B cell (primary cell): Measurements from ENCODE around the gene LRFN4. TPM values are rescaled to one million over a fixed set of nuclear protein-coding genes. Genes with fewer than 3 reads are reported as not detected.

ENCODE experiments used
- ATAC-seq: fragments of 200-7000 bp; cut with Tn5 transposase; one replicate; pipeline ENCODE4 v1.10.0; 2021; ENCODE audit warnings: low read depth, mild to moderate bottlenecking, moderate number of reproducible peaks, moderate library complexity
- CTCF ChIA-PET: fragments of 350-600 bp; sonication (Branson Sonifier 250); formaldehyde crosslinking; loops from one replicate; lab custom pipeline; 2021; ENCODE audit warnings: antibody characterized with exemption, inconsistent platforms; lab: Charles Lee
- POLR2A ChIA-PET: fragments of 350-600 bp; sonication (Branson Sonifier 250); formaldehyde crosslinking; loops from one replicate; lab custom pipeline; 2021; ENCODE audit warnings: antibody characterized with exemption; lab: Charles Lee
- DNase-seq: peaks from one replicate; pipeline ENCODE4 v3.0.0; 2013
- H2AFZ ChIP-seq: 2 replicates; pipeline ENCODE4 v1.6.1; 2012; ENCODE audit warnings: mild to moderate bottlenecking, low read depth, low read length; ENCODE audit not compliant: insufficient read depth, poor library complexity, severe bottlenecking
- H3K27ac ChIP-seq, 2 donors: 1 replicate in 1 of 2; 2 replicates in 1 of 2; pipeline ENCODE4 v1.5.1; 2012 to 2013; ENCODE audit warnings: low read length in 2 of 2, mild to moderate bottlenecking in 2 of 2, moderate library complexity in 1 of 2
- H3K27me3 ChIP-seq, 4 experiments: fragments of 200-600 bp in 1 of 4; sonication (generic) in 1 of 4; replicated peaks in 1 of 4; 1 replicate in 2 of 4; 2 replicates in 2 of 4; pipeline versions ENCODE4 v1.6.1 to v1.7.0; 2013 to 2016; ENCODE audit warnings: low read length in 3 of 4, mild to moderate bottlenecking in 2 of 4, mixed read lengths in 1 of 4, moderate library complexity in 1 of 4; ENCODE audit not compliant: insufficient read depth in 4 of 4, control insufficient read depth in 3 of 4; ENCODE audit errors: control extremely low read depth in 1 of 4
- H3K36me3 ChIP-seq, 2 experiments: replicated peaks in 1 of 2; 1 replicate in 1 of 2; 2 replicates in 1 of 2; pipeline versions ENCODE4 v1.6.1 to v1.7.1; 2013; ENCODE audit warnings: low read length in 1 of 2; ENCODE audit not compliant: insufficient read depth in 2 of 2, control insufficient read depth in 1 of 2; ENCODE audit errors: control extremely low read depth in 1 of 2, extremely low read depth in 1 of 2
- H3K4me1 ChIP-seq, 2 donors: fragments of 200-600 bp in 1 of 2; sonication (generic) in 1 of 2; 1 replicate in 1 of 2; 2 replicates in 1 of 2; pipeline versions ENCODE4 v1.5.1 to v1.6.1; 2013 to 2017; ENCODE audit warnings: low read length in 2 of 2; ENCODE audit not compliant: control insufficient read depth in 2 of 2, insufficient read depth in 2 of 2
- H3K4me2 ChIP-seq: replicated peaks from 2 replicates; pipeline ENCODE3; 2012; ENCODE audit warnings: mild to moderate bottlenecking, low read depth, low read length; ENCODE audit not compliant: poor library complexity, severe bottlenecking
- H3K4me3 ChIP-seq, 5 experiments: fragments of 200-600 bp in 1 of 5; sonication (generic) in 1 of 5; 1 replicate in 3 of 5; 2 replicates in 2 of 5; pipeline versions ENCODE4 v1.5.1 to v1.7.0; 2011 to 2016; ENCODE audit warnings: low read length in 4 of 5, mild to moderate bottlenecking in 4 of 5, low read depth in 2 of 5, control low read depth in 1 of 5, moderate library complexity in 1 of 5; ENCODE audit not compliant: insufficient read depth in 1 of 5; ENCODE audit errors: control extremely low read depth in 1 of 5, extremely low read depth in 1 of 5
- H3K79me2 ChIP-seq: fragments of 200-600 bp; sonication (generic); one replicate; pipeline ENCODE4 v1.6.0; 2016; ENCODE audit warnings: low read length; ENCODE audit not compliant: control insufficient read depth, insufficient read depth
- H3K9ac ChIP-seq: fragments of 200-600 bp; sonication (generic); 2 replicates; pipeline ENCODE4 v1.6.1; 2017; ENCODE audit warnings: mild to moderate bottlenecking, low read length, moderate library complexity
- H3K9me3 ChIP-seq, 3 donors: one replicate each; pipeline versions ENCODE4 v1.6.1 to v1.7.1; 2013; ENCODE audit warnings: low read length in 2 of 3; ENCODE audit not compliant: control insufficient read depth in 2 of 3, insufficient read depth in 1 of 3; ENCODE audit errors: control extremely low read depth in 1 of 3
- H4K20me1 ChIP-seq: 2 replicates; pipeline ENCODE4 v1.6.0; 2012; ENCODE audit warnings: mild to moderate bottlenecking, low read length; ENCODE audit not compliant: insufficient read depth, control insufficient read depth, poor library complexity, severe bottlenecking
- H3K27ac Mint-ChIP-seq: one replicate; pipeline ENCODE4 v1.8.0; 2021; ENCODE audit warnings: mixed read lengths
- H3K27me3 Mint-ChIP-seq: one replicate; pipeline ENCODE4 v1.8.0; 2021; ENCODE audit warnings: mixed read lengths
- H3K4me1 Mint-ChIP-seq: one replicate; pipeline ENCODE4 v1.8.0; 2021; ENCODE audit warnings: mixed read lengths
- H3K4me3 Mint-ChIP-seq: one replicate; pipeline ENCODE4 v1.8.0; 2021; ENCODE audit warnings: mixed read lengths
- H3K9me3 Mint-ChIP-seq: one replicate; pipeline ENCODE4 v1.8.0; 2022; ENCODE audit warnings: mixed read lengths; ENCODE audit not compliant: insufficient read depth
- CTCF ChIP-seq: fragments of 200-600 bp; IDR thresholded peaks from one replicate; pipeline ENCODE4 v1.8.0; 2022; ENCODE audit warnings: antibody characterized with exemption, mild to moderate bottlenecking
- EZH2 ChIP-seq: IDR thresholded peaks from 2 replicates; pipeline ENCODE4 v1.6.1; 2012; ENCODE audit warnings: borderline replicate concordance, low read depth, mild to moderate bottlenecking, moderate library complexity, low read length; ENCODE audit not compliant: insufficient read depth, poor library complexity, severe bottlenecking
- WGBS: methylation state at CpG from one replicate; pipeline ENCODE4 v1.1.5; 2013; ENCODE audit warnings: missing lambda C conversion rate; ENCODE audit not compliant: insufficient coverage; 5-methylcytosine and 5-hydroxymethylcytosine counted together
- intact Hi-C: fragments of 100-400 bp; cut with micrococcal nuclease; formaldehyde crosslinking; loops from one replicate; pipeline ENCODE4 v1.10.0; 2022
- polyA plus RNA-seq: library from polyadenylated mRNA; depleted of rRNA; stranded (reverse); fragments of >200 nt; gene quantifications from 2 replicates; pipeline ENCODE4 v1.2.3, GENCODE V29; 2012
- total RNA-seq, 2 donors: library from RNA; stranded (reverse); fragments of 120-200 nt in 1 of 2; gene quantifications; 1 replicate in 1 of 2; 2 replicates in 1 of 2; pipeline versions ENCODE4 v1.2.3 to v1.2.4, GENCODE V29; 2013 to 2022

Gene LRFN4
- total and polyA plus RNA-seq, 2 donors (not counting 1 experiment from before 2014, with no cell fraction given), result 7.1 to 12.1 TPM

GRCh38 chr11:66886671-66887221 lies 29.9 kb downstream of the LRFN4 start:
- no peaks in the 10 kb centered on the region for H3K9me3 ChIP-seq
- H3K9ac ChIP-seq, result no peak overlapping the region
- H3K4me1 Mint-ChIP-seq, result no peaks in the 10 kb centered on the region
- ChIA-PET CTCF (interaction anchor here (0.6 to 3.0 kb wide), 5 partner anchors 45 to 383 kb away, joined by 3 to 10 read pairs (median 3); no protein-coding TSS in a partner anchor), POLR2A (no interaction called here)
- intact Hi-C loops, result no loop called here
- DNase-seq (no peak), ATAC-seq (no peak)
- H3K4me3 Mint-ChIP-seq, result no peak overlapping the region
- no peaks in the 10 kb centered on the region for H3K9me3 Mint-ChIP-seq
- no peaks in the 10 kb centered on the region for H3K79me2 ChIP-seq
- H3K4me2 ChIP-seq, result no peak overlapping the region
- H3K36me3 ChIP-seq, result no peaks in the 10 kb centered on the region
- no peak overlapping the region for H3K4me3 ChIP-seq
- WGBS, result 88% methylated on average over 15 of the region's 15 CpGs
- peaks cover 8% of the 10 kb centered on the region for H3K27me3 Mint-ChIP-seq
- TF ChIP-seq CTCF (no peak), EZH2 (no peak)
- H2AFZ ChIP-seq, result no peak overlapping the region
- no peak overlapping the region for H3K27ac Mint-ChIP-seq
- H4K20me1 ChIP-seq, result no peaks in the 10 kb centered on the region
- no peak overlapping the region for H3K27ac ChIP-seq
- peaks cover 0 to 2% (median 0%) of the 10 kb centered on the region in 4 experiments for H3K27me3 ChIP-seq
- H3K4me1 ChIP-seq, result no peaks in the 10 kb centered on the region

- TF ChIP-seq EZH2, result no peak
- Histone ChIP-seq H3K79me2 (no peaks in the 10 kb centered on the region), H2AFZ (no peak overlapping the region), H3K4me1 (no peaks in the 10 kb centered on the region), H3K36me3 (no peaks in the 10 kb centered on the region), H3K4me2 (no peak overlapping the region), H3K27me3 (peaks cover 0 to under 1% (median 0%) of the 10 kb centered on the region in 4 experiments), H3K9me3 (no peaks in the 10 kb centered on the region), H4K20me1 (no peaks in the 10 kb centered on the region), H3K4me3 (no peak overlapping the region), H3K27ac (no peak overlapping the region), H3K9ac (no peak overlapping the region)
- WGBS, result 92% methylated on average over 11 of the region's 11 CpGs
- Mint-ChIP-seq H3K9me3 (no peaks in the 10 kb centered on the region), H3K27ac (no peak overlapping the region), H3K27me3 (peaks cover 9% of the 10 kb centered on the region), H3K4me1 (no peaks in the 10 kb centered on the region), H3K4me3 (no peak overlapping the region)
- intact Hi-C loops, result no loop called here
- ATAC-seq, result no peak
- POLR2A ChIA-PET, result no interaction called here
- CTCF ChIA-PET, result interaction anchor here (0.6 to 3.0 kb wide), 4 partner anchors 45 to 318 kb away, joined by 3 to 10 read pairs (median 4); no protein-coding TSS in a partner anchor
- no peak for DNase-seq
Observed at GRCh38 chr11:66887526-66887925, 30.7 kb downstream of the LRFN4 start.
